Left lung (tissue), 10 donors: ENCODE results near the gene ZNF234. TPM values are rescaled to one million over a fixed set of nuclear protein-coding genes. Genes with fewer than 3 reads are reported as not detected.

ENCODE experiments used
- ATAC-seq: fragments of 200-7000 bp; cut with Tn5 transposase; one replicate; pipeline ENCODE4 v1.9.1; 2020; ENCODE audit warnings: moderate library complexity
- DNase-seq, 4 donors: peaks; one replicate each; pipeline ENCODE4 v3.0.0-alpha.2; 2013 to 2020
- H3K27ac ChIP-seq, 2 donors: fragments of 200-600 bp; sonication (generic) in 1 of 2; one replicate each; pipeline versions ENCODE4 v1.5.0 to v1.8.0; 2020 to 2021
- H3K27me3 ChIP-seq, 2 donors: fragments of 200-600 bp; sonication (generic) in 1 of 2; one replicate each; pipeline versions ENCODE4 v1.5.0 to v1.8.0; 2020 to 2021
- H3K36me3 ChIP-seq, 2 donors: fragments of 200-600 bp; sonication (generic) in 1 of 2; one replicate each; pipeline versions ENCODE4 v1.5.0 to v1.8.0; 2020 to 2021
- H3K4me1 ChIP-seq, 2 donors: fragments of 200-600 bp; one replicate each; pipeline ENCODE4 v1.8.0; 2021
- H3K4me3 ChIP-seq, 2 donors: fragments of 200-600 bp; sonication (generic) in 1 of 2; one replicate each; pipeline versions ENCODE4 v1.5.0 to v1.8.0; 2020 to 2021; ENCODE audit warnings: mild to moderate bottlenecking in 1 of 2
- H3K9me3 ChIP-seq, 2 donors: fragments of 200-600 bp; sonication (generic) in 1 of 2; one replicate each; pipeline versions ENCODE4 v1.5.0 to v1.8.0; 2020 to 2021
- CTCF ChIP-seq, 2 donors: fragments of 200-600 bp; sonication (generic) in 1 of 2; IDR thresholded peaks; one replicate each; pipeline versions ENCODE4 v1.5.0 to v1.8.0; 2021; ENCODE audit warnings: antibody characterized with exemption in 2 of 2
- intact Hi-C, 2 donors: fragments of 100-400 bp; cut with DNase I; formaldehyde crosslinking; loops; one replicate each; pipeline versions ENCODE4 v1.11.2 to v1.14.2; 2022
- polyA plus RNA-seq, 6 donors: library from polyadenylated mRNA; unstranded; fragments of 120-200 nt; gene quantifications; one replicate each; pipeline ENCODE4 v1.2.1, GENCODE V29; 2013; ENCODE audit not compliant: insufficient read length in 6 of 6
- total RNA-seq, 2 donors: library from RNA; stranded (reverse); fragmentation: NEBNext Ultra II Directional; extraction: Animal tissue kit (Norgen Biotek cat#: 25700); gene quantifications; one replicate each; pipeline ENCODE4 v1.2.1, GENCODE V29; 2021
- donor health status: DM: no; HTN: yes; CAD: no.
- donor health status: DM: no; HTN: no; CAD: no.

The ZNF234 gene
- total and polyA plus RNA-seq, 8 donors, result 11.2 to 22.2 (median 20.3) TPM

- Histone ChIP-seq H3K9me3 (peaks cover 13 to 100% of the 10 kb centered on the region in 2 donors), H3K4me3 (no peak overlapping the region), H3K27me3 (no peaks in the 10 kb centered on the region), H3K4me1 (no peaks in the 10 kb centered on the region), H3K36me3 (peaks cover under 1 to 15% of the 10 kb centered on the region in 2 donors), H3K27ac (no peak overlapping the region)
- no peak for TF ChIP-seq CTCF (IDR thresholded peaks at IDR 0.05)
- intact Hi-C loops, result no loop called here
- DNase-seq (no peak), ATAC-seq (no peak)
Observed at GRCh38 chr19:44180968-44181367, 39.6 kb downstream of the ZNF234 start.

- Histone ChIP-seq H3K4me1 (no peaks in the 10 kb centered on the region), H3K27ac (no peak overlapping the region), H3K36me3 (peaks cover 0 to 4% of the 10 kb centered on the region in 2 donors), H3K27me3 (no peaks in the 10 kb centered on the region), H3K4me3 (no peak overlapping the region), H3K9me3 (peaks cover 7 to 99% of the 10 kb centered on the region in 2 donors)
- DNase-seq (no peak), ATAC-seq (no peak)
- no peak for TF ChIP-seq CTCF (IDR thresholded peaks at IDR 0.05)
- intact Hi-C loops, result no loop called here
Observed at GRCh38 chr19:44182145-44182544, 40.8 kb downstream of the ZNF234 start.

- intact Hi-C loops, result no loop called here
- Histone ChIP-seq H3K9me3 (peaks cover 0 to 93% of the 10 kb centered on the region in 2 donors), H3K36me3 (no peaks in the 10 kb centered on the region), H3K4me3 (no peak overlapping the region), H3K27me3 (no peaks in the 10 kb centered on the region), H3K4me1 (no peaks in the 10 kb centered on the region), H3K27ac (no peak overlapping the region)
- DNase-seq (no peak), ATAC-seq (no peak)
- TF ChIP-seq CTCF (IDR thresholded peaks at IDR 0.05), result no peak
Observed at GRCh38 chr19:44190020-44190419, 48.7 kb downstream of the ZNF234 start.

GRCh38 chr19:44192127-44192526 is 50.8 kb downstream of the ZNF234 start:
- Histone ChIP-seq H3K4me1 (no peaks in the 10 kb centered on the region), H3K27me3 (no peaks in the 10 kb centered on the region), H3K27ac (no peak overlapping the region), H3K4me3 (no peak overlapping the region), H3K9me3 (peaks cover 0 to 93% of the 10 kb centered on the region in 2 donors), H3K36me3 (no peaks in the 10 kb centered on the region)
- no peak for TF ChIP-seq CTCF (IDR thresholded peaks at IDR 0.05)
- DNase-seq (no peak), ATAC-seq (no peak)
- intact Hi-C loops, result no loop called here

- Histone ChIP-seq H3K36me3 (no peaks in the 10 kb centered on the region), H3K4me3 (no peak overlapping the region), H3K27me3 (no peaks in the 10 kb centered on the region), H3K4me1 (no peaks in the 10 kb centered on the region), H3K9me3 (peaks cover 0 to 89% of the 10 kb centered on the region in 2 donors), H3K27ac (no peak overlapping the region)
- ATAC-seq, result no peak
- DNase-seq, result no peak
- TF ChIP-seq CTCF (IDR thresholded peaks at IDR 0.05), result no peak
- intact Hi-C loops, result no loop called here
Observed at GRCh38 chr19:44196772-44197171, 55.4 kb downstream of the ZNF234 start.
